Neural cell (in vitro differentiated cells): ENCODE measurements around the gene NTSR2.

Experiments used
- EP300 ChIP-seq: fragments of 450-650 bp; conservative IDR thresholded peaks from 2 replicates; pipeline ENCODE4 v1.6.1; 2014; ENCODE audit warnings: antibody characterized with exemption, mild to moderate bottlenecking, moderate library complexity; ENCODE audit not compliant: poor library complexity, severe bottlenecking
- EZH2 ChIP-seq: fragments of 200-600, 300-800 bp; shearing (Covaris generic), sonication (generic); IDR thresholded peaks from 2 replicates; pipeline ENCODE4 v1.6.1; 2014; ENCODE audit warnings: antibody characterized with exemption, low read length, borderline replicate concordance, mild to moderate bottlenecking; ENCODE audit not compliant: insufficient read depth, poor library complexity, severe bottlenecking
- MXI1 ChIP-seq: fragments of 450-650 bp; conservative IDR thresholded peaks from 2 replicates; pipeline ENCODE4 v1.6.1; 2014; ENCODE audit warnings: antibody characterized with exemption, mild to moderate bottlenecking; ENCODE audit not compliant: poor library complexity, severe bottlenecking
- POLR2AphosphoS5 ChIP-seq: IDR thresholded peaks from 2 replicates; pipeline ENCODE4 v1.6.1; 2012
- RAD21 ChIP-seq: fragments of 450-650 bp; conservative IDR thresholded peaks from 2 replicates; pipeline ENCODE4 v1.6.1; 2014; ENCODE audit warnings: antibody characterized with exemption, mild to moderate bottlenecking, moderate library complexity
- SMC3 ChIP-seq: fragments of 450-650 bp; conservative IDR thresholded peaks from 2 replicates; pipeline ENCODE4 v1.6.1; 2014; ENCODE audit warnings: antibody characterized with exemption, mild to moderate bottlenecking, moderate library complexity; ENCODE audit not compliant: poor library complexity
- TAF1 ChIP-seq: IDR thresholded peaks from 2 replicates; pipeline ENCODE4 v1.6.1; 2012; ENCODE audit warnings: low read depth
- TF ChIP-seq, protein P1 (sequence below): fragments of 450-650 bp; IDR thresholded peaks from 2 replicates; pipeline ENCODE4 v1.5.1; 2014; ENCODE audit warnings: antibody characterized with exemption, mild to moderate bottlenecking, moderate library complexity; ENCODE audit not compliant: poor library complexity, severe bottlenecking
- TF ChIP-seq, protein P2 (sequence below): IDR thresholded peaks from 2 replicates; pipeline ENCODE4 v1.6.1; 2012; ENCODE audit warnings: borderline replicate concordance

DNA sequence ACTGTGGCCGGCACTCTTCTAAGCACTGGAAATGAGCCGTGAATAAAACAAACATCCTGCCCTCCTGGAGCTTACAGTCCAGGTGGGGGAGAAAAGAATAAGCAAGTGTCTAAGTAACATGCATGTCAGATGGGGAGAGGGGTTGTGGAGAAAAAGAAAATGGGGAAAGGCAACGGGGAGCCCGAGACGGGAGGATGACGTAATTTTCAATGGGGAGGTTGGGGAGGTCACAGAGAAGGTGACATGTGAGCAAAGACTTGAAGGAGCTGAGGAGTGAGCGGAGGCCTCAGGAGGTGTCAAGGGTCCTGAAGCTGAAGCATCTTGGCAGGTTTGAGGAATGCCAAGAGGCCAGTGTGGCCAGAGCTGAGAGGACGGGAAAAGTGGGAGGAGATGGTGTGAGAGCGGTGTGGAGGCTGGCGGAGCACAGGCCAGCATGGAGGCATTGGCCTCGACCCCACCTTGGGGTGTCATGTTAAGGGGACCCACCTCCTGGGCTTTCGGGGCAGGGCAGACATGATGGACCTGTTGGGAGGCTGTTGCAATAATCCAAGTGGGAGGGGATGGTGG, 15.0 kb upstream of the NTSR2 start:
- TF ChIP-seq POLR2AphosphoS5 (no peak), TAF1 (no peak), EZH2 (no peak), MXI1 (no peak), RAD21 (no peak), SMC3 (no peak), EP300 (no peak)
- TF ChIP-seq, protein P1, sequence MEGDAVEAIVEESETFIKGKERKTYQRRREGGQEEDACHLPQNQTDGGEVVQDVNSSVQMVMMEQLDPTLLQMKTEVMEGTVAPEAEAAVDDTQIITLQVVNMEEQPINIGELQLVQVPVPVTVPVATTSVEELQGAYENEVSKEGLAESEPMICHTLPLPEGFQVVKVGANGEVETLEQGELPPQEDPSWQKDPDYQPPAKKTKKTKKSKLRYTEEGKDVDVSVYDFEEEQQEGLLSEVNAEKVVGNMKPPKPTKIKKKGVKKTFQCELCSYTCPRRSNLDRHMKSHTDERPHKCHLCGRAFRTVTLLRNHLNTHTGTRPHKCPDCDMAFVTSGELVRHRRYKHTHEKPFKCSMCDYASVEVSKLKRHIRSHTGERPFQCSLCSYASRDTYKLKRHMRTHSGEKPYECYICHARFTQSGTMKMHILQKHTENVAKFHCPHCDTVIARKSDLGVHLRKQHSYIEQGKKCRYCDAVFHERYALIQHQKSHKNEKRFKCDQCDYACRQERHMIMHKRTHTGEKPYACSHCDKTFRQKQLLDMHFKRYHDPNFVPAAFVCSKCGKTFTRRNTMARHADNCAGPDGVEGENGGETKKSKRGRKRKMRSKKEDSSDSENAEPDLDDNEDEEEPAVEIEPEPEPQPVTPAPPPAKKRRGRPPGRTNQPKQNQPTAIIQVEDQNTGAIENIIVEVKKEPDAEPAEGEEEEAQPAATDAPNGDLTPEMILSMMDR, result no peak
- TF ChIP-seq, protein P2, sequence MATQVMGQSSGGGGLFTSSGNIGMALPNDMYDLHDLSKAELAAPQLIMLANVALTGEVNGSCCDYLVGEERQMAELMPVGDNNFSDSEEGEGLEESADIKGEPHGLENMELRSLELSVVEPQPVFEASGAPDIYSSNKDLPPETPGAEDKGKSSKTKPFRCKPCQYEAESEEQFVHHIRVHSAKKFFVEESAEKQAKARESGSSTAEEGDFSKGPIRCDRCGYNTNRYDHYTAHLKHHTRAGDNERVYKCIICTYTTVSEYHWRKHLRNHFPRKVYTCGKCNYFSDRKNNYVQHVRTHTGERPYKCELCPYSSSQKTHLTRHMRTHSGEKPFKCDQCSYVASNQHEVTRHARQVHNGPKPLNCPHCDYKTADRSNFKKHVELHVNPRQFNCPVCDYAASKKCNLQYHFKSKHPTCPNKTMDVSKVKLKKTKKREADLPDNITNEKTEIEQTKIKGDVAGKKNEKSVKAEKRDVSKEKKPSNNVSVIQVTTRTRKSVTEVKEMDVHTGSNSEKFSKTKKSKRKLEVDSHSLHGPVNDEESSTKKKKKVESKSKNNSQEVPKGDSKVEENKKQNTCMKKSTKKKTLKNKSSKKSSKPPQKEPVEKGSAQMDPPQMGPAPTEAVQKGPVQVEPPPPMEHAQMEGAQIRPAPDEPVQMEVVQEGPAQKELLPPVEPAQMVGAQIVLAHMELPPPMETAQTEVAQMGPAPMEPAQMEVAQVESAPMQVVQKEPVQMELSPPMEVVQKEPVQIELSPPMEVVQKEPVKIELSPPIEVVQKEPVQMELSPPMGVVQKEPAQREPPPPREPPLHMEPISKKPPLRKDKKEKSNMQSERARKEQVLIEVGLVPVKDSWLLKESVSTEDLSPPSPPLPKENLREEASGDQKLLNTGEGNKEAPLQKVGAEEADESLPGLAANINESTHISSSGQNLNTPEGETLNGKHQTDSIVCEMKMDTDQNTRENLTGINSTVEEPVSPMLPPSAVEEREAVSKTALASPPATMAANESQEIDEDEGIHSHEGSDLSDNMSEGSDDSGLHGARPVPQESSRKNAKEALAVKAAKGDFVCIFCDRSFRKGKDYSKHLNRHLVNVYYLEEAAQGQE, result no peak
